K562 (cell line): Measurements from ENCODE around the gene ZKSCAN8. TPM values are rescaled to one million over a fixed set of nuclear protein-coding genes. Genes with fewer than 3 reads are reported as not detected.

Experiments
- ARID1B ChIP-seq: fragments of 450-650 bp; IDR thresholded peaks from 2 replicates; pipeline ENCODE4 v1.6.1; 2016; ENCODE audit warnings: antibody characterized with exemption, mild to moderate bottlenecking, inconsistent platforms
- BCL6 ChIP-seq: fragments of 250-450 bp; sonication (Bioruptor Pico); IDR thresholded peaks from 2 replicates; pipeline ENCODE4 v1.4.0; 2020
- DPF2 ChIP-seq: fragments of 450-650 bp; IDR thresholded peaks from 2 replicates; pipeline ENCODE4 v1.6.1; 2016
- ETV1 ChIP-seq: fragments of 450-650 bp; conservative IDR thresholded peaks from 2 replicates; pipeline ENCODE4 v1.6.1; 2016; ENCODE audit warnings: missing genetic modification characterization, control low read depth, low read depth, missing compliant biosample characterization
- HIVEP1 ChIP-seq: fragments of 250-450 bp; sonication (Bioruptor Pico); IDR thresholded peaks from 2 replicates; pipeline ENCODE4 v1.4.0; 2020; ENCODE audit warnings: mild to moderate bottlenecking
- HMGN3 ChIP-seq: IDR thresholded peaks from 2 replicates; pipeline ENCODE4 v1.6.1; 2011; ENCODE audit warnings: borderline replicate concordance, low read depth, mild to moderate bottlenecking, mixed read lengths, low read length; ENCODE audit not compliant: insufficient read length; ENCODE audit errors: extremely low read depth
- MTA3 ChIP-seq: fragments of 450-650 bp; formaldehyde crosslinking; IDR thresholded peaks from 2 replicates; pipeline ENCODE4 v1.6.1; 2017; ENCODE audit warnings: mild to moderate bottlenecking, borderline replicate concordance
- PCBP1 ChIP-seq: fragments of 200-400 bp; formaldehyde crosslinking; IDR thresholded peaks from 2 replicates; pipeline ENCODE4 v1.6.1; 2018; ENCODE audit warnings: mild to moderate bottlenecking, low read depth, low read length; ENCODE audit not compliant: poor library complexity, severe bottlenecking
- POLR2G ChIP-seq: fragments of 200-400 bp; formaldehyde crosslinking; IDR thresholded peaks from 2 replicates; pipeline ENCODE4 v1.6.1; 2017; ENCODE audit warnings: low read depth, mild to moderate bottlenecking, antibody characterized with exemption, low read length, moderate library complexity
- RBM39 ChIP-seq: fragments of 200-400 bp; formaldehyde crosslinking; optimal IDR thresholded peaks from 2 replicates; pipeline ENCODE3; 2018; ENCODE audit warnings: low read depth, low read length
- SAFB2 ChIP-seq: fragments of 200-400 bp; formaldehyde crosslinking; IDR thresholded peaks from 2 replicates; pipeline ENCODE4 v1.6.1; 2018; ENCODE audit warnings: borderline replicate concordance, low read length, low read depth, moderate library complexity; ENCODE audit not compliant: severe bottlenecking
- SAP30 ChIP-seq: fragments of 200-600 bp; sonication (generic); IDR thresholded peaks from 2 replicates; pipeline ENCODE4 v1.6.1; 2012; ENCODE audit warnings: borderline replicate concordance, low read depth, mild to moderate bottlenecking, moderate library complexity, low read length, control low read depth, inconsistent platforms; ENCODE audit not compliant: insufficient read depth, poor library complexity, severe bottlenecking
- SNRNP70 ChIP-seq: fragments of 200-400 bp; formaldehyde crosslinking; optimal IDR thresholded peaks from 2 replicates; pipeline ENCODE3; 2017; ENCODE audit warnings: low read depth, low read length
- TCF3 ChIP-seq: sonication (generic); formaldehyde crosslinking; IDR thresholded peaks from 2 replicates; pipeline ENCODE4 v1.4.0; 2020; ENCODE audit warnings: mild to moderate bottlenecking, missing genetic modification reagents
- U2AF2 ChIP-seq: fragments of 200-400 bp; formaldehyde crosslinking; optimal IDR thresholded peaks from 2 replicates; pipeline ENCODE3; 2017; ENCODE audit warnings: low read depth, mild to moderate bottlenecking, low read length
- XRCC5 ChIP-seq: fragments of 200-400 bp; formaldehyde crosslinking; IDR thresholded peaks from 2 replicates; pipeline ENCODE4 v1.6.1; 2017; ENCODE audit warnings: low read depth, mild to moderate bottlenecking, low read length
- ZBTB2 ChIP-seq: fragments of 450-650 bp; IDR thresholded peaks from 2 replicates; pipeline ENCODE4 v1.6.1; 2016; ENCODE audit warnings: antibody characterized with exemption
- ZNF134 ChIP-seq: fragments of 250-450 bp; sonication (Bioruptor Pico); conservative IDR thresholded peaks from 2 replicates; pipeline ENCODE4 v1.4.0; 2020
- ZNF431 ChIP-seq: sonication (generic); formaldehyde crosslinking; IDR thresholded peaks from 2 replicates; pipeline ENCODE4 v1.8.0; 2022; ENCODE audit warnings: mild to moderate bottlenecking, missing genetic modification reagents
- polyA plus RNA-seq, 8 experiments: library from polyadenylated mRNA; depleted of rRNA in 4 of 8; stranded (reverse) in 5 of 8; unstranded in 3 of 8; fragments of >200 nt; fragmentation: Nextera tagmentation in 2 of 8; fragmentation: Illumina TruSeq in 1 of 8; extraction: Ambion mirVana in 2 of 8; extraction: Trizol in 1 of 8; gene quantifications; 2 replicates each; pipeline versions ENCODE4 v1.2.1 to v1.2.3, GENCODE V29; 2011 to 2014; ENCODE audit warnings: inconsistent platforms in 1 of 8, missing spikeins in 1 of 8
- total RNA-seq, 7 experiments: library from RNA; depleted of rRNA in 6 of 7; stranded (reverse); fragments of >200 nt in 6 of 7; fragmentation: Illumina TruSeq in 2 of 7; extraction: Trizol in 2 of 7; gene quantifications; 2 replicates each; pipeline versions ENCODE4 v1.2.1 to v1.2.3, GENCODE V29; 2011 to 2021; ENCODE audit warnings: low replicate concordance in 1 of 7
- TF ChIP-seq, protein P1 (sequence below): sonication (generic); formaldehyde crosslinking; IDR thresholded peaks from 2 replicates; pipeline ENCODE4 v1.8.1; 2023; ENCODE audit warnings: mild to moderate bottlenecking, missing genetic modification reagents
- TF ChIP-seq, protein P2 (sequence below): fragments of 250-450 bp; sonication (Bioruptor Pico); IDR thresholded peaks from 2 replicates; pipeline ENCODE4 v1.5.0; 2021
- TF ChIP-seq, protein P3 (sequence below), 2 experiments: fragments of 450-650 bp in 1 of 2; sonication (generic) in 1 of 2; formaldehyde crosslinking; conservative IDR thresholded peaks; 2 replicates each; pipeline versions ENCODE4 v1.4.0 to v1.8.1; 2020 to 2022; ENCODE audit warnings: mild to moderate bottlenecking in 1 of 2, missing genetic modification reagents in 1 of 2

Gene ZKSCAN8
- total and polyA plus RNA-seq, 9 of the 15 experiments (the other 6 are each of a cell fraction or from before 2014, with no cell fraction given) = 3.3 to 37.7 (median 21.7) TPM

DNA sequence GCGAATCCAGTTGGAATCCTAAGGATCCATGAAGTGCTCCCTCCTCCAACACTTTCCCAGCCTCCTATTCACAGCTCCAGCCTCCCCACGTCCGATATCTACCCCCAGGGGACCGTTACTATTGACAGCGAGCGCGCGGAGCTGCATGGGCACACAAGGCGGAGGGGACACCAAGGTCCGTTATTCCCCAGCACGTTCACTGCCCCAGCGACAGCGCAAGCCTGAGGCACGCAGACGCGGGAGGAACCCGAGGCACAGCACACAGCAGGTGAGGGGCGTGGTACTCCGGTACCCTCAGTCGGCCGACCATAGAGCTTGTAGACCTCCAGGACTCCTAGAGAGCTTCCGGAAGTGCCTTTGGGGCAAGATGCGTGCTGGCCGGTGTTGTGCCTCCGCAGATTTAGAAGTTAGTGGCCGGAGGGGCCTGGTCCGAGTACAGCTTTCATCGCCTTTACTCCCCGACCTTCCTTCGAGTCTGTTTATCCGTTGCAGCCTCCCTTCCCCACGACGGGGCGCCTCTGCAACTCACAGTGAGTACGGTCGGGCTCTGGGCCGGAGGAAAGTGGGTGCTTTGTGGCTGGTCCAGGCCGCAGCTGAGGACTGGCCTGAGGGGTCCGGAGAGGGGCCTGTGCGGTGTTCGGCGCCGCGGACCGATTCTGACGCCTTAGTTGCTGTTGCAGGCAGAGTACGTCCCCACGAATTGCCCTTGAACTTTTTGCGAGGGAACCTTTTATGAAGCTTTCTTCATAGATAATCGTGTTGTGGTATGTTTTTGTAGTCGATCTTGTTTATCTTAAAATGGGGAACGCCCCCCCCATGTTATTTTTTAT lies at the start of gene ZKSCAN8 (continued):
- TF ChIP-seq HIVEP1 (CRISPR knock-in tag) (no peak), XRCC5 (peak; percentile 94; the same call in 1 of the 2 replicates), BCL6 (CRISPR knock-in tag) (no peak), SNRNP70 (no peak), PCBP1 (peak; percentile 27), TCF3 (CRISPR knock-in tag) (peak; percentile 40; the same call in 1 of the 2 replicates), SAFB2 (no peak), ZBTB2 (peak; percentile 78), ARID1B (peak; percentile 51), HMGN3 (peak; percentile 74), ZNF134 (CRISPR knock-in tag) (0 out of 2 replicates have a peak, but pooled peaks have one; percentile 25), U2AF2 (no peak), SAP30 (no peak), POLR2G (peak; percentile 95), ETV1 (peak; percentile 96), DPF2 (0 out of 2 replicates have a peak, but pooled peaks have one; percentile 33), RBM39 (no peak), MTA3 (peak; percentile 94), ZNF431 (CRISPR knock-in tag) (0 out of 2 replicates have a peak, but pooled peaks have one; percentile 42)
- TF ChIP-seq, protein P1, sequence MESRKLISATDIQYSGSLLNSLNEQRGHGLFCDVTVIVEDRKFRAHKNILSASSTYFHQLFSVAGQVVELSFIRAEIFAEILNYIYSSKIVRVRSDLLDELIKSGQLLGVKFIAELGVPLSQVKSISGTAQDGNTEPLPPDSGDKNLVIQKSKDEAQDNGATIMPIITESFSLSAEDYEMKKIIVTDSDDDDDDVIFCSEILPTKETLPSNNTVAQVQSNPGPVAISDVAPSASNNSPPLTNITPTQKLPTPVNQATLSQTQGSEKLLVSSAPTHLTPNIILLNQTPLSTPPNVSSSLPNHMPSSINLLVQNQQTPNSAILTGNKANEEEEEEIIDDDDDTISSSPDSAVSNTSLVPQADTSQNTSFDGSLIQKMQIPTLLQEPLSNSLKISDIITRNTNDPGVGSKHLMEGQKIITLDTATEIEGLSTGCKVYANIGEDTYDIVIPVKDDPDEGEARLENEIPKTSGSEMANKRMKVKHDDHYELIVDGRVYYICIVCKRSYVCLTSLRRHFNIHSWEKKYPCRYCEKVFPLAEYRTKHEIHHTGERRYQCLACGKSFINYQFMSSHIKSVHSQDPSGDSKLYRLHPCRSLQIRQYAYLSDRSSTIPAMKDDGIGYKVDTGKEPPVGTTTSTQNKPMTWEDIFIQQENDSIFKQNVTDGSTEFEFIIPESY (CRISPR knock-in tag) = peak; percentile 80
- TF ChIP-seq, protein P2, sequence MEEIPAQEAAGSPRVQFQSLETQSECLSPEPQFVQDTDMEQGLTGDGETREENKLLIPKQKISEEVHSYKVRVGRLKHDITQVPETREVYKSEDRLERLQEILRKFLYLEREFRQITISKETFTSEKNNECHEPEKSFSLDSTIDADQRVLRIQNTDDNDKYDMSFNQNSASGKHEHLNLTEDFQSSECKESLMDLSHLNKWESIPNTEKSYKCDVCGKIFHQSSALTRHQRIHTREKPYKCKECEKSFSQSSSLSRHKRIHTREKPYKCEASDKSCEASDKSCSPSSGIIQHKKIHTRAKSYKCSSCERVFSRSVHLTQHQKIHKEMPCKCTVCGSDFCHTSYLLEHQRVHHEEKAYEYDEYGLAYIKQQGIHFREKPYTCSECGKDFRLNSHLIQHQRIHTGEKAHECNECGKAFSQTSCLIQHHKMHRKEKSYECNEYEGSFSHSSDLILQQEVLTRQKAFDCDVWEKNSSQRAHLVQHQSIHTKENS (CRISPR knock-in tag) = no peak
- TF ChIP-seq, protein P3, sequence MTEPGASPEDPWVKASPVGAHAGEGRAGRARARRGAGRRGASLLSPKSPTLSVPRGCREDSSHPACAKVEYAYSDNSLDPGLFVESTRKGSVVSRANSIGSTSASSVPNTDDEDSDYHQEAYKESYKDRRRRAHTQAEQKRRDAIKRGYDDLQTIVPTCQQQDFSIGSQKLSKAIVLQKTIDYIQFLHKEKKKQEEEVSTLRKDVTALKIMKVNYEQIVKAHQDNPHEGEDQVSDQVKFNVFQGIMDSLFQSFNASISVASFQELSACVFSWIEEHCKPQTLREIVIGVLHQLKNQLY (CRISPR knock-in tag; conservative IDR thresholded peaks at IDR 0.05) = no peak
